ENCODE data around the gene LRP1-AS. TPM values are rescaled to one million over a fixed set of nuclear protein-coding genes. Genes with fewer than 3 reads are reported as not detected.

LRP1-AS gene
- total RNA-seq, 3 donors from 2014 or later: not detected

GRCh38 chr12:57195186-57195585, 47.8 kb upstream of the LRP1-AS start:
- peak overlapping the region in 1 of 2 donors; percentile 7 for H3K27ac ChIP-seq
- DNase-seq (ENCODE audit: low spot score in 2 of 2): no peak
- TF ChIP-seq CTCF (IDR thresholded peaks at IDR 0.05) (no peak), POLR2A (IDR thresholded peaks at IDR 0.05) (no peak), POLR2AphosphoS5 (IDR thresholded peaks at IDR 0.05) (no peak)
- H3K4me3 ChIP-seq: no peak overlapping the region
- no peaks in the 10 kb centered on the region for H3K9me3 ChIP-seq
- no peaks in the 10 kb centered on the region for H3K27me3 ChIP-seq
- intact Hi-C loops (cut with DNase I; ENCODE audit: low total_unique reads): no loop called here
- H3K4me1 ChIP-seq: no peaks in the 10 kb centered on the region
- peaks cover 5% of the 10 kb centered on the region for H3K36me3 ChIP-seq

GRCh38 chr12:57194253-57194652, 46.8 kb upstream of the LRP1-AS start:
- Histone ChIP-seq H3K36me3 (peaks cover 5% of the 10 kb centered on the region), H3K27me3 (no peaks in the 10 kb centered on the region), H3K9me3 (no peaks in the 10 kb centered on the region), H3K27ac (no peak overlapping the region), H3K4me1 (no peaks in the 10 kb centered on the region), H3K4me3 (no peak overlapping the region)
- TF ChIP-seq CTCF (IDR thresholded peaks at IDR 0.05) (no peak), POLR2A (IDR thresholded peaks at IDR 0.05) (no peak), POLR2AphosphoS5 (IDR thresholded peaks at IDR 0.05) (no peak)
- DNase-seq (ENCODE audit: low spot score in 2 of 2): no peak
- intact Hi-C loops (cut with DNase I; ENCODE audit: low total_unique reads): no loop called here

- H3K4me3 ChIP-seq: no peak overlapping the region
- no peaks in the 10 kb centered on the region for H3K27me3 ChIP-seq
- no peak overlapping the region for H3K27ac ChIP-seq
- no peak for DNase-seq (ENCODE audit: low spot score in 2 of 2)
- no peaks in the 10 kb centered on the region for H3K4me1 ChIP-seq
- no peak for TF ChIP-seq POLR2AphosphoS5 (IDR thresholded peaks at IDR 0.05)
- TF ChIP-seq POLR2A (IDR thresholded peaks at IDR 0.05): no peak
- TF ChIP-seq CTCF (IDR thresholded peaks at IDR 0.05): no peak
- no peaks in the 10 kb centered on the region for H3K9me3 ChIP-seq
- H3K36me3 ChIP-seq: peaks cover 5% of the 10 kb centered on the region
- intact Hi-C loops (cut with DNase I; ENCODE audit: low total_unique reads): no loop called here
Measured at GRCh38 chr12:57193706-57194245, 46.4 kb upstream of the LRP1-AS start.

GRCh38 chr12:57192920-57193319, 45.5 kb upstream of the LRP1-AS start:
- TF ChIP-seq POLR2AphosphoS5 (IDR thresholded peaks at IDR 0.05) (no peak), POLR2A (IDR thresholded peaks at IDR 0.05) (no peak), CTCF (IDR thresholded peaks at IDR 0.05) (no peak)
- H3K27ac ChIP-seq: no peak overlapping the region
- no peaks in the 10 kb centered on the region for H3K27me3 ChIP-seq
- intact Hi-C loops (cut with DNase I; ENCODE audit: low total_unique reads): no loop called here
- no peak overlapping the region for H3K4me3 ChIP-seq
- no peak for DNase-seq (ENCODE audit: low spot score in 2 of 2)
- peaks cover 5% of the 10 kb centered on the region for H3K36me3 ChIP-seq
- H3K4me1 ChIP-seq: no peaks in the 10 kb centered on the region
- H3K9me3 ChIP-seq: no peaks in the 10 kb centered on the region

GRCh38 chr12:57191410-57191809, 44.0 kb upstream of the LRP1-AS start:
- no peak overlapping the region for H3K27ac ChIP-seq
- intact Hi-C loops (cut with DNase I; ENCODE audit: low total_unique reads): no loop called here
- no peak for TF ChIP-seq POLR2A (IDR thresholded peaks at IDR 0.05)
- no peak for TF ChIP-seq CTCF (IDR thresholded peaks at IDR 0.05)
- no peak for TF ChIP-seq POLR2AphosphoS5 (IDR thresholded peaks at IDR 0.05)
- no peak overlapping the region for H3K4me3 ChIP-seq
- H3K4me1 ChIP-seq: no peaks in the 10 kb centered on the region
- DNase-seq (ENCODE audit: low spot score in 2 of 2): no peak
- no peaks in the 10 kb centered on the region for H3K36me3 ChIP-seq
- no peaks in the 10 kb centered on the region for H3K27me3 ChIP-seq
- no peaks in the 10 kb centered on the region for H3K9me3 ChIP-seq
